NCI-H187 treated with DMSO at 0.1 percent for 48 hours (cell line): ENCODE data around the gene ATG10.
"Not testable (repeated sequence)": the region's sequence is repeated elsewhere in the genome, so short reads cannot be mapped to it uniquely, and the experiment has no call there.

Experiments
- DNase-seq: peaks from one replicate; lab custom pipeline; 2025; lab: John Stamatoyannopoulos, UW

ATG10 gene

DNA sequence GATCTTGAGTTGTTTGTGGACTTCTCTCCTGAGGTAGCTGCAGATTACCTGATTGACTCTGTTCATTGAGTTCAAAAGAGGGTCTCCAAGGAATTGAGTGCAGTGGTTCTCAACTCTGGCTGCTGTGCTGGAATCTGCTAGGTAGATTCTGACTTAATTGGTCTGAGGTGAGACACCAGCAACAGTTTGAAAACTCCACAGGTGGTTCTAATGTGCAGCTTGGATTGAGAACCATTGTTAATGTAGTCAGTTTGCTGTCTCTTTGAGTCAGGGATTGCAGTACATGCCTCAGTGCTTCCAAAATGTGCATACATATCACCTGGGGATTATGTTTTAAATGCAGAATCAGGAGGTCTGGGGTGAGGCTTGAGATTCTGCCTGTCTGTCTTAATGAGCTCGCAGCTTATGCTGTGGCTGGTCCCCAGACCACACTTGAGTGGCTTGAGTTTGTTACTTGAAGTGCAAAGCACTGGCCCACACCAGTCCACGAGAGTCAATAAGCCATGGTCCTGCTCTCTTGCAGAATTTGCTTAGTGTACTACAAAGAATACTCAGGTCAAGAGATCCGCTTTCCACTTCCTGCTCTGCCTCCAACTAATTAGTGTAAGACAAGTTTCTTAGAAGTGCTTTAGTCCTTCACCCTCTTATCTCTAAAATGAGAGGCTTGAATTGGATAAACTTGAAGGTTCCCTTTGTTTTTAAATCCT, 82.3 kb downstream of the ATG10 start:
- no peak for DNase-seq

GRCh38 chr5:82057051-82057450, 85.2 kb downstream of the ATG10 start:
- no peak for DNase-seq

- no peak for DNase-seq
Measured at GRCh38 chr5:82058710-82059109, 86.9 kb downstream of the ATG10 start.

GRCh38 chr5:82066791-82067190, 95.0 kb downstream of the ATG10 start:
- no peak for DNase-seq

GRCh38 chr5:82068042-82068441, 96.2 kb downstream of the ATG10 start:
- DNase-seq = not testable (repeated sequence)

DNA sequence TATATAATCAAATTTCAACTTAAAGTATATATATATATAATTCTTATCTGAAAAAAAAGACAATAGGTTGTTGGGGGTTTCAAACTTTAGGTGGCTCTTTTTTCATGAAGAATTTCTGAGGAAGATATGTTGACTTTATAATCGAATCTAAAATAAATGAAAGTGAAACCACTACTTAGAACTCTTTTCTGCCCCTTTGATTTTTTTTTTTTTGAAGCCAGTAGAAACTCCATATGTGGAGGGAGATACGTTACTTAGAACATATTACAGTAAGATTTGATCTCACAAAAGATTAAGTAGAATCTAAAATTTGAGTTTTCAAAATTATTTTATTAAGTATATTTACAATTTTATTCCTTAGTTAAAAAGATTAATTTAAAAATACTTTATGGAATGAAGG, 96.9 kb downstream of the ATG10 start:
- DNase-seq = no peak

DNA sequence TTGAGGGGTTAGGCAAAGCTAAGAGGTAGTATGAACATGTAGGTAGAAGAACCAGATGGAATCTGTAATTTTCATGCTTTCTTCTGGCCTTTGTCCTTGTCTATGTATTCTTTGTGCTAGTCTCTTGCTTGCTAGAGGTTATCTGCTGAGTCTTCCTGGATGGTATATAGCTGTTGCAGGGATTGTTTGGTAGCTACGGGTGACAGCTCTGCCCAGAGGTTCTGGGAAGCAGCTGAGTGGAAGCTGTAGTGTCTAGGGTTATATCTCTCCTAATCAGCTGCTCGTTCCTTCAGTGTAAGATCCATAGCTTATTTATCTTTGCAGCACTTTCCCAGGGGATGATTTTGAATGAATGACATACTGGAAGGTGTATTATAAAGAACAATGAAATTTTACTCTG, 100.3 kb downstream of the ATG10 start:
- no peak for DNase-seq

GRCh38 chr5:82073179-82073578, 101.4 kb downstream of the ATG10 start:
- no peak for DNase-seq

DNA sequence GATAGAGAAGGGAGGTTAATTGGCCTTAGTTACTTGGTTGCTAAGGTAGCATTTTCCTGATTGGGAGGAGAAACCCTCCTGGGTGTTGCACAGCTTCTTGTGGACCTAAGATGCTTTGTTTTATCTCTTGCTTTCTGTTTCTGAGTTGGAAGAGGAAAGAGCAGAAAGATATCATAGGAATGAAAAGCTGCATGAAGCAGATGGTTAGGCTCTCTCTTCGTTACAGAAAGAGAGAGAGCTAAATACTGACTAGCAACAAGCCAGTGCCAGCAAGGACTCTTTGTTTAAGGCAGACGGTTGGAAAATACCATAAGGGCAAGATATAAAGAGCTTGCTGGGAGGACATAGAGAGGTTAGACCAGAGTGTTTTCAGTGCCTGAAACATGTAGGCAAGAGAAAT, 103.1 kb downstream of the ATG10 start:
- DNase-seq = no peak

DNA sequence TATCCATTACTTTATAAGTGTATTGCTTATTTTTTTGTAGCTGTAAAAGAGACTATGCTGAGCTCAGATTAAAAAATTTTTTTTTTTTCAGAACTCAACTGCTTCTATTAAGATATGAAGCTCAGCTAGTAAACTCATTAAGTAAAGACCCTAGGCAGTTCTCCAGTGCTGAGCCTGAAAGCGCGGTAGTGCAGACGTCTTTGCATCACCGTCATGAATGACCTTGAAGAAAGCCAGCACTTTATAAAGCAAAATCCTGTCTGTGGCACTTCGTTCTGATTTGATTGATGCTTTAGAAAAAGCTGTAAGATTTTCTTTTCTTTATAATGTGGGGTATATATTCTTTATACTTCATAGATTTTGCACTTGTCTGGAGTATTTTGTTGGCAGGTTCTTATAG, 105.7 kb downstream of the ATG10 start:
- DNase-seq = no peak

GRCh38 chr5:82091617-82092016, 119.8 kb downstream of the ATG10 start:
- DNase-seq = no peak

- no peak for DNase-seq
Measured at GRCh38 chr5:82095536-82095935, 123.7 kb downstream of the ATG10 start.

DNA sequence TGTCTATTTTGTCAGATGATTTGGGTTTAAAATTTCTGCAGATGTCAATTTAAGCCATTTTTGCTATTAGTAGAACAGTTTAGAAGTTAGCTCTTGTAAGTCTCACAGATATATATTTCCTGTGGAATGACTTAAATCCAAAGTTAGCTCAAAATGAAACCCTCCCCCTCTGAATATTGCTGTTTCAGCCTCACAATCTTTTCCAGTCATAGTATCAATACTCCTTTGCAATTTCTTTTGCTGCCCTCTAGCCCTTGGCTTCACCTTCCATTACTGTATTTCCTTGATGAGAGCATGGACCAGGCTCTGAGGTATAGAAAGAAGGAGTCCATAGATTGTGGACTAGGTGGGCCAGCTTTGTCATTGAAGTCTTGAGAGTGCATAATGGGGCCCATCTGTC, 124.4 kb downstream of the ATG10 start:
- DNase-seq = no peak

DNA sequence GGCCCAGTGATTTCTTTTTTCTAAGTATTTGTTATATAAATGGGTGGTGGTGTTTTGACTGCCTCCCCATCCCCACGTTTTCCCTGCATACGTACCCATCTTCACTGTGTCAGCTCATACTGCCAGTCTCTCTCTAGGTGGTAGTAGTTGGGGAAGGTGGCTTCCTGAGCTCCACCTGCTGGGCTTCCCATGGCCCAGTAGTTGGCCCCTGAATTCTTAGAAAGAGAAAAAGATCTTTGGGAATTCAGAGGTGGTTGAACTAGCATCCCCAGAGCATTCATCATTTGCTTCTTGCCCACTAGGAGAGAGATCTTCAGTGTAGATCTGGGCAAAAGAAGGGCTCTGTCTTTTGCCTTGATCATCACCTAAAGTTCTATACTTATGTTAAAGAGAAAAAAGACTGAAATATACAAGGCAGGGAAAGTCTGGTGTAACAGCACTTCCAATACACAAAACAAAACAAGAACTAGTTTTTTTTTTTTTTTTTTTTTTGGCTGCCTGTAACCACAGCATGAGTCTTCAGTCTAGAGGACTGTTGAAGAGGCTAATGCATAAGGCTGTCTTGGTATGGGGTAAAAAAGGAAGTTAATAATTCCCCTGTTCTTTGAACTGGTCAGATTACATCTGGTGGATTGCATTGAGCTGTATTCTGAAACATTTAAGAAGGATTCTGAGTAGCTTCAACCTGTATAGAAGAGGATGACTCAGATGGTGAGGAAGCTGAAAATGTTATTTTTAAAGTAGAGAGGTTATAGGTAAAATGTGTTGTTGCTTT, 128.7 kb downstream of the ATG10 start:
- DNase-seq = no peak

- DNase-seq = no peak
Measured at GRCh38 chr5:82104872-82105271, 133.0 kb downstream of the ATG10 start.

GRCh38 chr5:82105457-82105856, 133.6 kb downstream of the ATG10 start:
- DNase-seq = no peak

DNA sequence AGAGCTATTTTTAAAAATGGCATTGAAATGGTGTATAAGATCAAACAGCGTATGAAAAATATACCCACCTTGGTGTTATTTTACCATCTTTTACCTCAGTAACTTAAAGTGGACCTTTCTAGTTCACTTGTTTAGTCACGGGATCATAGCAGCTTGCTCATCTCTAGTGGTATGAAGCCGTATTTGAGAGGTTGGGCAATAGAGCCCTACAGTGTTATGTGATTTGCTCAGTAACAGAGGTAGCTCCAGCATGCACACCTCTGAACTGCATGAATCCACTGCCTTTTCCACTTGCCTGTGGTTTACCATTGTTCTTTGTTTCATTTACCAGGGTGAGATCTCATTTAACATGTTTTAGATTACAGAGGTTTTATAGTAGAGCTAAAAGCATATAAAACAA, 134.4 kb downstream of the ATG10 start:
- DNase-seq = no peak

- DNase-seq = no peak
Measured at GRCh38 chr5:82106756-82107155, 134.9 kb downstream of the ATG10 start.

DNA sequence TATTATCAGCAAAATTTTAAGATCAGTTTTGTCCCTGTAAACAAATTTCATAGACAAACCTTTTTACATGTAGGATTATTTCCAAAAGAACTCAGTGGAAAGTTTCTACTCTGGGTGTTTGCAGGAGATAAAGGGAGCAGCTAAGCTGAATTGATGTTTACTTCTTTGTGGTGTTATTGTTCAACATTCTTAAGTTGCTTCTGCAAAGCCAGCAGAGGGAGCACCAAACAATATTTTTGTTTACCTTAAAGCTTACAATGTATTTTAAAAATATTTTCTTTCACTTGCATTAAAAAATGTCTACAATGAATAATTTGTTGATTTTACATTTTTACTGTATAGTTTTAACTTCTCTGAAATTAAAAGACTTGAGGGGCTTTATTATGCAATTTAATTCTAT, 135.4 kb downstream of the ATG10 start:
- no peak for DNase-seq

GRCh38 chr5:82109013-82109412, 137.2 kb downstream of the ATG10 start:
- no peak for DNase-seq

DNA sequence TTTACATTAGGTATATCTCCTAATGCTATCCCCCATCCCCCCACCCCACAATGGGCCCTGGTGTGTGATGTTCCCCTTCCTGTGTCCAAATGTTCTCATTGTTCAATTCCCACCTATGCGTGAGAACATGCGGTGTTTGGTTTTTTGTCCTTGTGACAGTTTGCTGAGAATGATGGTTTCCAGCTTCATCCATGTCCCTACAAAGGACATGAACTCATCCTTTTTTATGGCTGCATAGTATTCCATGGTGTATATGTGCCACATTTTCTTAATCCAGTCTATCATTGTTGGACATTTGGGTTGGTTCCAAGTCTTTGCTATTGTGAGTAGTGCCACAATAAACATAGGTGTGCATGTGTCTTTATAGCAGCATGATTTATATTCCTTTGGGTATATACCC, 138.1 kb downstream of the ATG10 start:
- not testable (repeated sequence) for DNase-seq

DNA sequence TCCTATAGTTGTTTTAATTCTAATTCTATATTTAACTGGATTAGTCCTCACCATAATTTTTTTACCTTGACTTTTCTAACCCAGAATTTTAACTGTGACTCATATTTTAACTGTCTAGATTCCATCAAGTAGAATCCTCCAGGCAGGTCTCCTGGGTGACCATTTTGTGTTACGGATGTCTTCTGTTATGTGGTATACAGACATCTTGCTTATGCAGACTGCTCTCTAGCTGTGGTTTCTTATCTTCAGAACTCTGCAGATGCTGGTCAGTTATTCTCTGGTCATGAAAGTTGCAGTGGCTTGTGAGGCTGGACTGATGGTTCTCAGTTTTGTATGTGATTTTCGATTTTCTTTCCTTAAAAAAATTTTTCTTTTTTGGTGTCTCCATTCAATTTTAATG, 139.4 kb downstream of the ATG10 start:
- DNase-seq = no peak

DNA sequence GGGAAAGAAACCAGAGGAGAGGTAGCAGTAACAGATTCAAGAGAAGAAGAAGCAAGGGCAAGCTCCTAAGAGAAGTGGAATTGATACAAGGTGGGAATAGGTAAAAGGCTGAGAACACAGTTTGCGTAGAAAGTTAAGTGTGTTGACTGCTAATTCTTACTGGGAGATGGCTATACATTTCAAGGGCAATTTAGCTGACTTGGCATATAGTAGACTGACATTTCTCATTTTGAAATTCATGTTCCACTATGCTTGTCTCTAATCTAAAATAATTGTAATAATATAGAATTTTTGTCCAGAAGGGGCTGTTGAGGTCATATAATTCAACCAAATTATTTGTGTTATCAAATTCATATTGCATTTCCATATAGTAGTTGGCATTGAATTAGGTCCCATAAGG, 144.0 kb downstream of the ATG10 start:
- DNase-seq = no peak

DNA sequence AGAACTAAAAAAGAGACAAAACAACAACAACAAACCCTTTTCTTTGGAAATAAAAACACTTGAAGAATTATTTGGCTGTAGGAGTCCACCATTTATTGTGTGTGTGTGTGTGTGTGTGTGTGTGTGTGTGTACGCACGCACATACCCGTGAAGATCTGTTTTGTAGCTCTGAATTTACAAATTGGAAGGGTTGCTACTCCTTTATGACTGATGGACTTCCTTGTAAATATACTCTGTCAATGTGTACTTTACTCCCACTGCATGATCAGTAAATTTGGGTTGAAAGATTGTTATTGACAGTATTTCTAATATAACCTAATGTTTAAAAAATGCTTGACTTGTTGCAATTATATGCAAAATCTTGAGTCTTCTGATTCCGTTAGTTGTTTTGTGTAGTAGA, 148.1 kb downstream of the ATG10 start:
- DNase-seq = no peak
